SH-SY5Y (cell line): ENCODE results near the gene ADSL.

ENCODE experiments used
- GATA2 ChIP-seq: IDR thresholded peaks from 2 replicates; pipeline ENCODE4 v1.6.1; 2011; ENCODE audit warnings: mild to moderate bottlenecking, low read depth, low read length
- GATA3 ChIP-seq: IDR thresholded peaks from 2 replicates; pipeline ENCODE4 v1.6.1; 2011; ENCODE audit warnings: low read depth, mild to moderate bottlenecking, low read length, moderate library complexity

The ADSL gene

DNA sequence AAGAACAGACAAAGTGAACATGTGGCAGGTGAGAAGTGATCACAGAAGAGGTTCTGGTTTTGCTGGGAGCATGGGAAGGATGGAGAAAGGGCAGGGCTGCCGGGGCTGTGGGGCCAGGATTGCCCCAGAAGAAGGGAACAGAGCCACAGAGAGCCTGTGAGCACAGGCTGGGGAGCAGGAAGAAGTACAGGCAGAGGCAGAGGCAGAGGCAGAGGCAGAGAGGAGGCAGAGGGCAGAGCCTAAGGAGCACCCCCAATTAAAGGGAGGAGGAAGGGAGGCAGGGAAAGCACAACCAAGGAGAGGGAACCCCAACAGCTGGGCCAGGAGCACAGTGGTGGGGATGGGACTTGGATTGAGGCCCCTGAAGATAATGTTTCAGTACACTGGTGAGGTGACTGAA, 75.6 kb downstream of the ADSL start:
- TF ChIP-seq GATA2 (no peak), GATA3 (no peak)

DNA sequence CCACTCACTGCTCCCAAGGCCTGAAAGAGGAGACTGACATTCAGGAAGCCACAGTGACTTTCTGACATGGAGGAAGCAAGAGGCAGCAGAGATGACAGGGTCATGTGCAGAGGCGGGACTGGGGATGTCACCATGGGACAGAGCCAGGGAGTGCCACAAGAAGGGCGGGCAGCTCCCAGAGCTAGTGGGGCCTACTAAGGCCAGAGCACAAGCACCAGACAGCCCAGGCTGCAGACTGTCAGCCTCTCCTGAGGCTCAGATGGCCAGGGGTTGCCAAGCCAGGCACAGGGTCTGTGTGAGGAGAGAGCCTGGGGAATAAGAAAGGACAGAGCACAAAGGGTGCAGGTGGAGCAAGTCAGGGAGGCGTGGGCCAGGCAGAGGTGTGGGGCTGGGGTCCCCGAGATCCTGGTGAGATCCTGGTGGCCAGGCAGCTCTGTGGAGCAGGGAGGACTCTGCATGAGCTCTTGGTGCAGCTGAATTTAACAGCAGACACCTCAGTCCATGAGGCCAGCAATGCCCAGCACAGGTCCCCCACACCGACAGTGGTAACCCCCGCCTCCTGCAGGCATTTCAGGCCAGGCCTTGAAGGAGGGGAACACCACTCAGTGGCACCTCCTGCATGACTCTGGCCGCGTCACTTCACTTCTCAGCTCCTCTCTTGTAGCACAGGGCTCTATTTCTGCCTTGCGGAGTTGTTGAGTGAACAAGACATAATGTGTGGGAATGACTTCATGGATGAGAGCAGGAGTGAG, 76.4 kb downstream of the ADSL start:
- TF ChIP-seq GATA2, result no peak
- no peak for TF ChIP-seq GATA3

DNA sequence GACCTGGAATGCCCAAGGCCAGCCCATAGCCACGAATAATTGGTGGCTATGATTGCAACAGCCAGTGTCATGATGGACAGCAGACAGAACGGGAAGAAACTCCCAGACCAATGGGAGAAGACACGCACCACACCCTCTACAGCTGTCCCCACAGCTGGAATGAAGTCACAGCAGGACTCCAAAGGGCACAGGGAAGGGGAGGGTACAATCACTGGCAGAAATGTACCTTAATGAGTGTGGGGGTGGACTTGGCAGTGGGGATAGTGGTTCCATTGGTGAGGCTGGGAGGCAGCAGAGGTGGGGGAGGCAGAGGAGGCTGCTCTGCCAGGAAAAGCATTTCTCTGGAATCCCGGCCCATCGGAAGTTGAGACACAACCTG, 77.0 kb downstream of the ADSL start:
- no peak for TF ChIP-seq GATA2
- no peak for TF ChIP-seq GATA3

DNA sequence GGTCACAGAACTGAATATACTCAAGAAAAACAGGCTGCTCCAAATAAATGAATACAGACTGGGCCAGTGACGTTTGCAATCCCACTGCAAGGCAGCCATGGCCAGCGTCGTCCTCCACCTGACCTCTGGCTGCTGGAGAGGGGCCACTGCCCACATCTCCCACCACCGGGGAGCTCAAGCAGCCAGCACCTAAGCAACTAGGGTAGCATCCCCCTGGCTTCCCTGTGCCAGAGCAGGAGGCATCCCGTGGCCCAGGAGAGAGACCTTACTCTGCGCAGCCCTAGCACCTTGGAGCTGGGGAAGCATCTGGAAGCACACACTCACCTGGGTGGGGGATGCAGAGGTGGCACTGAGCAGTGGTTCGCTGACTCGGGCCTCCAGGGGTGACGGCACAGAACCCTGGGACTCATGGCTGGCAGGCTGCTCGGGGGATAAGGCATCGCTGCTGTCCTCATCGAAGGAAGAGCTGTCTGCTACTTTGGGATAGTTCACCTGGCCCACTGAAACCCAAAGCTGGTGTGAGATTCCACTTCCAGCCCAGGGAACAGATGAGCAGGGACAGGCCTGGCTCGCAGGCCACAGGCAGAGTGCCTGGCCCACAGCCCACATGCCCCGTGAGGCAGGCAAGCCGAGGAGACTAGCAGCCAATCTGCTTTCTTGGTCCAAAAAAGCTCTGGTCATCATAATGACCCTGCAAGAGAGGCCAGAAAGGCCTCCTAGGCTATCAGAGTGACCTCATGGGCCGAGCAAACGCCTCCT, 77.8 kb downstream of the ADSL start:
- TF ChIP-seq GATA2 (no peak), GATA3 (no peak)

DNA sequence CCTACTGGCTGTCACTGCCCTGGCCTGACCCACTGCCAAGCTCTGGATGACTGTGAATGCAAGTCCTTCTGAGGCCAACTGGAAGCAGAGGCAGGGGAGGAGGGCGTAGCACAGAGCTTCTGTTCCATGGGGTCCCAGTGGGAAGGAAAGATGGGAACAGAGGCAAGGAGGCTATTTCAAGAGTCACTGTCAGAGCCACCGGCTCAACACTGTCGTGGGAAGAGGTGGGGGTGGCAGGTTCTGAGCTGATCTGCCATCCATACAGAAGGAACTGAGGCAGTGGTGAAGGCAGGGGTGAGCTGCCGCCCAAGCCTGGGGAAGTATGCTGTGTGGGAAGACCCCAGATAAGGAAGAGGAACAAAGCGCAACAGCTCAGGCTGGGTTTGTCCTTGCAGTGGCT, 78.8 kb downstream of the ADSL start:
- TF ChIP-seq GATA2 (no peak), GATA3 (no peak)

DNA sequence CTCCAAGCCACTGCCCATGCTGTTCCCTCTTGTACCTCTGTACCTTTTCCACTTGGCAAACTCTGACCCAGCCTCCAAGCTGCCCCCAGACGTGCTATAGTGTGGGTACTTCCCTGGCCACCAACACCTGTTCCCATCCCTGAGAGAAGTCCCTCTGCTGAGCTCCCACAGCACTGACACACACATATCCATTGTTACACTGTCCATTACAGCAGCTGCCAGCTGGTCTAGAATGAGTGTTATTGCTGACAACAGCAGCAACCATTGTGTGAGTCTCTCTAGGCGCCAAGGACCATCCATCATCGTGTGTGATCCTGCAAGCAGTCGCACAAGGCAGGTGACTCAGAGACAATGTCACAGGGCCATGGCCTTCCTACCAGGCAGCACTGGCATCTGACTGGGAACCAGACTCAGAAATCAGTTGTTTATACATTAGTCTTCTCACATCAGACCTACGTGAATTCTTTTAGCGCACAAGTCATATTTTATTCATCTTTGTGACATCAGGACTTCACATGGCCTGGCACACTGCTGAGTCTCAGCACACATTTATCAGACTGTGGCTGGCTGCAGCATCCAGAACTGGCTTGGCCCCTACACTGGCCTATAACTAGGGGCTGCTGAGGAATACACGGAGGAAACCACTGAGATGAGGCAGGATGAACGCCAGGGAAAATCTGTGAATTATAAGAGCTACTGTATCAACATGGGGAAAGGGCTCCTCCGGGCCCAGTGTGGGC, 80.5 kb downstream of the ADSL start:
- TF ChIP-seq GATA2, result no peak
- TF ChIP-seq GATA3, result no peak

DNA sequence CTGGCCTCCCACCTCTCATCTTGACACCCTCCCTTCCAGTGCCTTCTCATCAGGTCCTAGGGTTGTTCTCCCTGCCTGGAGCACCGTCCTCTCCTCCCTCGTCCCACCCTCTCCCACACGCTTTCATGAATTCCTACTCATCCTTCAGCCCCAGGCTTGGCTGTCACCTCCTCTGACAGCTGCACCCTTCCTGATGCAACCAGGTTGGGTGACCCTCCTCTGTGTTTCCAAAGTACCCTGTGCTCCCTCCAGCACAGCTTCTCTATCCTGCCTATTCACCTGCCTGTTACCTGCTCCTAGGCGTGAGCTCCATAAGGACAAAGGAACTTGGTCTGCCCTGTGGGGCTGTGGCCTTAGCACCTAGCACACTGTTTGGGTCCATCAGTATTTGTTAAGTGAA, 82.5 kb downstream of the ADSL start:
- TF ChIP-seq GATA2, result no peak
- TF ChIP-seq GATA3, result no peak

DNA sequence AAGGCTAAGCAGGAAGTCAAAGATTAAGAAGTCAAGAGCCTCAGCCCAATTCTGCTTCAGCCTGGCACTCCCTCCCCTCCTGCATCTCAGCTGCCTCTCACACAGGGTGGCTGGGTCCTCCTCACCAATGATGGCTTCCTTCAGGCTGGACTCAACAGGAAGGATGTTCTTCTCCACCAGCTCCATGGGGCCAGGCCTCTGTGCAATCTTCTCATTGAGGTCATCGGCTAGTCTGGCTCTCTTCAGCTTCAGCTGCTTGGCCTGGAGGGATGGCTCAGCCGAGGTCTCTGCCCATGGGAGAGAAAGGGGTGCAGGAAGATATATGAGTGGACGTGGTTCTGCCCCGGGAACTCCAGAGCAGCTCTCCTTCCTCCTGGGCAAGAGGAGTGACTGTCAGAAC, 83.2 kb downstream of the ADSL start:
- TF ChIP-seq GATA3 (no peak), GATA2 (no peak)

DNA sequence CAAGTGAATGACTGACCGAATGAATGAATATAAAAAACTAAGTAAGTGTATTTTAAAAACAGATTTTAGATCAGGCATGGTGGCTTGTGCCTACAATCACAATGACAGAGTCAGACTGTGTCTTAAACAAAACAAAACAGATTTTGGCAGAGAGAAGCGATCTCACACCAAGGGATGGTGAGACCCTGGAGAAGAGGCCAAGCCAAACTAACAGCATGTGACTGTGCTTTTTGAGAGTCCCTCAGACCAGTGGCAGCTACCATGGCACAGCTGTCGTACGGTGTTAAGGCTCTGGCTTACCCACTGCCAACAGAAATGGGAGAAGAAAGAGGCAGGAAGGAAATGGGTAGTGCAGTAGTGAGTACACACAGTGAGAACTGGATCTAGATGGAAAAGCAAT, 84.7 kb downstream of the ADSL start:
- TF ChIP-seq GATA2 (no peak), GATA3 (no peak)

DNA sequence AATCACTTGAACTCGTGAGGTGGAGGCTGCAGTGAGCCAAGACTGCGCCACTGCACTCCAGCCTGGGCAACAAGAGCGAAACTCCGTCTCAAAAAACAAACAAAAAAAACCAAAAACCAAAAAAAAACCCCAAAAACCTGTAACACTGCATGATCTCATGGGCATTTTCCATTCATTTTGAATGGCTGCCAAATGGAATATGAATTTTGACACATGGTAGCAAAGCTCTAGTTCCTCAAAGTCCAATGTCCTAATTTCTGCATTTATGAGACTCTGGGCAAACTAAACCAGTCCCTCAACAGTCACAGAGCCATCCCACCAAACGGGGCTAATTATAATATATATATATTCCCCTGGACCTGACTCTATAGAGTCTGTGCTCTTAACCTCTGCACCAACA, 85.9 kb downstream of the ADSL start:
- TF ChIP-seq GATA3 (no peak), GATA2 (no peak)

DNA sequence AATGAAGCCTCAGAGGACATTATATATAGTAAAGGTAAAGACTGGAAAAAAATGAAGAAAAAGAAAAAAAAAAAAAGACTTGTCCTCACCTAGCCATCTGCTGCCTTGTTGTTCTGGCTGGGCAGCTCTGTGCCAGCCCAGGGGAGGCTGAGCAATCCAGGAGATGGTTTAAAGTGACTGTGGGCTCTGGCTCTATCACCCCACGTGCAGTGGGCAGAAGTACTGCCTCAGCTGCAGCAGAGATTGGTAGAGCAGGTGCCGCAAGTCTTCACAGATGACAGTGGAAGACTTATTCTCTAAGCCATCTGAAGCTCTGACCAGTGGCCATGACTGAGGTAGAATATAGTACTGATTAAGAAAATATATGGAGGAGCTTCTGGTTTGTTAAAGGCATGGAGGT, 86.3 kb downstream of the ADSL start:
- no peak for TF ChIP-seq GATA2
- no peak for TF ChIP-seq GATA3

DNA sequence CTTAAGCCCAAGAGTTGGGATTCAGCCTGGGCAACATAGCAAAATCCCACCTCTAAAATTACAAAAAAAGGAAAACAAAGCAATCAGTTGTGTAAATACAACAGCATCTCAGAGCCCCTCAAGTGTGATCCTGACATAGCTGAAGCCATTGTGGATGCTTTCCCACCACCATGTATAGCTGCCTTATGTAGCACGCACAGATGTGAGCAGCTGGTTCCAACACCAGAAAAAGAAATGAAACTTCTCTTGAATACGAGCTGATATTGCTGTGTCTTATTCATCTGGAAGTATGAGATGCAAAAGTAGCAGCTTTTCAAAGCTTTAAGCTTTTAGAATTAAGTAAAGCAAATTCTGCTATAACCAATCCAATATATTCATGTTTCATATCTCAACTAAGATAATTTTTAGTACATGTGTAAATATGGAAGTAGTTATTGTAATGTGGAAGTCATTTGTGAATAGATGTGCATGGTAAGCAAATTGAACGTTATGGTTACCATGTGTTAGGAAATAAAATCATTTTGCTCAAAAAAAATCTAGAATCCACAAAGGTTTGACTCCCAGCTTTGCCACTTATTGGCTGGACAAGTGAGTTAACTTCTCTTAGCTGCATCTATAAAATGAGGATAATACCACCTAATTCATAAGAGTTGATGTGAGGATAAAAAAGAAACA, 87.3 kb downstream of the ADSL start:
- TF ChIP-seq GATA2 (no peak), GATA3 (no peak)

DNA sequence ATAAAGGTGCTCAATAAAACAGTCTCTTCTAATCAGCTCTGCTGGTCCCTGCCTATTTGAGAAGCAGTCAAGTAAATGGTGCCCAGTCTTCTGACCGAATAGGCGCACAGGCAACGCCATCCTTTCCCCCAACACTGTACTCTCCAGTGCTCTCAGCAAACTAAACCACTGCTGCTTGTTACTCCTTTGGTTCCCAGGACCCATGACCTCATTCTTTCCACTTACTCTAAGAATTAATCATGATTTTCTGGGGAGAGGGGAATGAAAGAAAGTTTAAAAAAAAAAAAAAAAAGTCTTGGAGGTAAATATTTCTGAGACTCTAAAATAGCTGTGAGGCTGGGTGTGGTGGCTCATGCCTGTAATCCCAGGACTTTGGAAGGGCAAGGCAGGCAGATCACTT, 87.8 kb downstream of the ADSL start:
- TF ChIP-seq GATA3 (no peak), GATA2 (no peak)

DNA sequence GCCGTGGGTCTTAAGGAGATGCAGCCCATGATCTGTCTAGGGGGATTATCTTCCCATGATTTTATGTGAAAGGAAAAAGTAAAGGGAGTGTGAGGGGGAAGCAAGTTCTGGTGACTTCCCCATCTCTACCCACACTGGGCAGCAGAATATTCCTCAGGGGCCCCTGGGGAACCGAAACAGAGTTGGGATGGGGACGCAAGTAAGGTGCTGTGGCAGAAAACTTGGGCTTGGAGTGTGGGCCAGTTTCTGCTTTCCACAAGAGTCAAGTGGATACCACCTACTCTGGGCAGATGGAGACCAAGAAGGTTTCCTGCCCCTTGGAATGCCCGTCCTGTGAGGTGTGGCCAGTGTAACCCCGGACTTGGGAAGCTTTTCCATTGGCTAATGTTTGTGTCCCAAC, 88.4 kb downstream of the ADSL start:
- no peak for TF ChIP-seq GATA2
- no peak for TF ChIP-seq GATA3
